ENCODE data around the gene LNX1. TPM values are rescaled to one million over a fixed set of nuclear protein-coding genes. Genes with fewer than 3 reads are reported as not detected.

The LNX1 gene
- polyA plus RNA-seq, 1 of the 3 experiments (the other 2 are of a cell fraction), result 0.16 TPM

- Histone ChIP-seq H3K4me1 (ENCODE audit: control insufficient read depth in 1 of 2, insufficient read depth in 2 of 2, low read depth in 1 of 2, low read length in 1 of 2) (peaks cover 0 to 6% of the 10 kb centered on the region in 2 experiments; a peak in 3 of 4 replicates), H3K36me3 (replicated peaks in 1 of 2; ENCODE audit: control insufficient read depth in 1 of 2, insufficient read depth in 2 of 2, low read length in 1 of 2) (no peaks in the 10 kb centered on the region), H3K9me2 (no peaks in the 10 kb centered on the region), H4K20me1 (ENCODE audit: insufficient read depth) (no peaks in the 10 kb centered on the region), H2AFZ (ENCODE audit: low read depth) (no peak overlapping the region), H3F3A (replicated peaks; ENCODE audit: insufficient read depth) (peaks cover 10% of the 10 kb centered on the region), H3K9me3 (no peaks in the 10 kb centered on the region), H3K4me3 (ENCODE audit: low read depth in 2 of 2, low read length in 1 of 2) (no peak overlapping the region), H3K9ac (no peak overlapping the region), H3K27ac (ENCODE audit: low read depth in 2 of 2, low read length in 1 of 2) (no peak overlapping the region), H3K27me3 (ENCODE audit: insufficient read depth) (no peaks in the 10 kb centered on the region), H3K4me2 (no peak overlapping the region), H3K79me2 (ENCODE audit: insufficient read depth) (no peaks in the 10 kb centered on the region)
- ChIA-PET POLR2A (no interaction called here), CTCF (no interaction called here)
- TF ChIP-seq EZH2phosphoT487 (IDR thresholded peaks at IDR 0.05; ENCODE audit: borderline replicate concordance, low read depth), result no peak
- TF ChIP-seq USF2 (IDR thresholded peaks at IDR 0.05; ENCODE audit: borderline replicate concordance, low read depth, low read length), result no peak
- TF ChIP-seq CTCF (IDR thresholded peaks at IDR 0.05), result no peak
- no peak for TF ChIP-seq GATA2 (CRISPR knock-in tag; IDR thresholded peaks at IDR 0.05)
- no peak for TF ChIP-seq USF1 (IDR thresholded peaks at IDR 0.05; ENCODE audit: borderline replicate concordance, low read depth)
- TF ChIP-seq FOSL2 (IDR thresholded peaks at IDR 0.05; ENCODE audit: borderline replicate concordance, low read depth), result no peak
- TF ChIP-seq SMC3 (IDR thresholded peaks at IDR 0.05; ENCODE audit: low read depth, low read length), result no peak
- no peak for TF ChIP-seq RXRA (IDR thresholded peaks at IDR 0.05; ENCODE audit: borderline replicate concordance, low read depth)
- TF ChIP-seq GABPA (IDR thresholded peaks at IDR 0.05; ENCODE audit: low read depth), result no peak
- TF ChIP-seq JUND (IDR thresholded peaks at IDR 0.05), result no peak
- TF ChIP-seq MEF2A (IDR thresholded peaks at IDR 0.05; ENCODE audit: borderline replicate concordance, low read depth), result no peak
- TF ChIP-seq RCOR1 (IDR thresholded peaks at IDR 0.05; ENCODE audit: low read length), result no peak
- 75% methylated on average over 2 of the region's 3 CpGs for WGBS (ENCODE audit: low lambda C conversion rate)
- no peak for DNase-seq
Observed at GRCh38 chr4:53573696-53574095, 17.6 kb downstream of the LNX1 start.

GRCh38 chr4:53572600-53572994, 18.7 kb downstream of the LNX1 start:
- no peaks in the 10 kb centered on the region for H3K9me2 ChIP-seq
- H3F3A ChIP-seq (replicated peaks; ENCODE audit: insufficient read depth), result peaks cover 10% of the 10 kb centered on the region
- H3K4me3 ChIP-seq (ENCODE audit: low read depth in 2 of 2, low read length in 1 of 2), result no peak overlapping the region
- H3K4me1 ChIP-seq (ENCODE audit: control insufficient read depth in 1 of 2, insufficient read depth in 2 of 2, low read depth in 1 of 2, low read length in 1 of 2), result peaks cover 0 to 6% of the 10 kb centered on the region in 2 experiments; a peak in 3 of 4 replicates
- H3K4me2 ChIP-seq, result no peak overlapping the region
- 92% methylated on average over 2 of the region's 2 CpGs for WGBS (ENCODE audit: low lambda C conversion rate)
- no peak overlapping the region for H3K9ac ChIP-seq
- ChIA-PET CTCF (no interaction called here), POLR2A (no interaction called here)
- H3K27me3 ChIP-seq (ENCODE audit: insufficient read depth), result no peaks in the 10 kb centered on the region
- no peak overlapping the region for H2AFZ ChIP-seq (ENCODE audit: low read depth)
- no peaks in the 10 kb centered on the region for H4K20me1 ChIP-seq (ENCODE audit: insufficient read depth)
- no peak for DNase-seq
- no peak overlapping the region for H3K27ac ChIP-seq (ENCODE audit: low read depth in 2 of 2, low read length in 1 of 2)
- no peaks in the 10 kb centered on the region for H3K36me3 ChIP-seq (replicated peaks in 1 of 2; ENCODE audit: control insufficient read depth in 1 of 2, insufficient read depth in 2 of 2, low read length in 1 of 2)
- no peaks in the 10 kb centered on the region for H3K9me3 ChIP-seq
- H3K79me2 ChIP-seq (ENCODE audit: insufficient read depth), result no peaks in the 10 kb centered on the region
- TF ChIP-seq REST (IDR thresholded peaks at IDR 0.05; ENCODE audit: low read depth, low read length) (no peak), RCOR1 (IDR thresholded peaks at IDR 0.05; ENCODE audit: low read length) (no peak), PBX3 (IDR thresholded peaks at IDR 0.05) (no peak), RXRA (IDR thresholded peaks at IDR 0.05; ENCODE audit: borderline replicate concordance, low read depth) (no peak), FOXJ3 (CRISPR knock-in tag; IDR thresholded peaks at IDR 0.05) (no peak), MAX (IDR thresholded peaks at IDR 0.05; ENCODE audit: low read depth) (no peak), TCF12 (IDR thresholded peaks at IDR 0.05) (no peak), MXI1 (IDR thresholded peaks at IDR 0.05; ENCODE audit: low read depth, low read length) (no peak), ELF1 (IDR thresholded peaks at IDR 0.05) (no peak), GATA2 (CRISPR knock-in tag; IDR thresholded peaks at IDR 0.05) (no peak), RAD21 (IDR thresholded peaks at IDR 0.05; ENCODE audit: low read length) (no peak), YY1 (IDR thresholded peaks at IDR 0.05; ENCODE audit: low read depth) (no peak), FOXM1 (IDR thresholded peaks at IDR 0.05; ENCODE audit: low read depth) (no peak), FOSL2 (IDR thresholded peaks at IDR 0.05; ENCODE audit: borderline replicate concordance, low read depth) (no peak)

Measured in SK-N-SH (cell line).